Endothelial cell of umbilical vein (primary cell): ENCODE data around the gene NAIP. TPM values are rescaled to one million over a fixed set of nuclear protein-coding genes. Genes with fewer than 3 reads are reported as not detected.
"Not testable (repeated sequence)": the region's sequence is repeated elsewhere in the genome, so short reads cannot be mapped to it uniquely, and the experiment has no call there.

Source experiments
- BruUV-seq: library from RNA; stranded (reverse); fragments of 400-500 nt; replicated peaks from 2 replicates; lab custom pipeline; 2021; lab: Mats Ljungman, UMichigan
- CTCF ChIA-PET: fragments of 300-600, 350-600 bp; sonication (Branson Sonifier 250); formaldehyde crosslinking; loops from one replicate; lab custom pipeline; 2021; ENCODE audit warnings: antibody characterized with exemption, inconsistent platforms; lab: Charles Lee
- POLR2A ChIA-PET: fragments of 300-600, 350-600 bp; sonication (Branson Sonifier 250); formaldehyde crosslinking; loops from one replicate; lab custom pipeline; 2021; ENCODE audit warnings: antibody characterized with exemption, inconsistent platforms; lab: Charles Lee
- DNase-seq: peaks from one replicate; pipeline ENCODE4 v3.0.0-alpha.2; 2011; ENCODE audit warnings: low read depth, low spot score
- FAIRE-seq: peaks from 2 replicates; lab custom pipeline; 2011; peaks lifted over from hg19 to GRCh38; lab: Jason Lieb, UNC
- H2AFZ ChIP-seq: 2 replicates; pipeline ENCODE4 v1.6.0; 2012; ENCODE audit warnings: low read depth, low read length, control low read depth, inconsistent platforms
- H3K27ac ChIP-seq: 2 replicates; pipeline ENCODE4 v1.5.1; 2011; ENCODE audit warnings: low read depth, mild to moderate bottlenecking, control low read depth, low read length, moderate library complexity; ENCODE audit not compliant: insufficient read depth
- H3K27me3 ChIP-seq, 2 experiments: 2 replicates each; pipeline versions ENCODE4 v1.6.0 to v1.6.1; 2011; ENCODE audit warnings: low read length in 2 of 2, mixed read lengths in 1 of 2; ENCODE audit not compliant: control insufficient read depth in 2 of 2, insufficient read depth in 2 of 2
- H3K36me3 ChIP-seq, 2 experiments: 2 replicates in 1 of 2; 3 replicates in 1 of 2; pipeline ENCODE4 v1.5.1; 2011; ENCODE audit warnings: low read length in 2 of 2, mild to moderate bottlenecking in 1 of 2, moderate library complexity in 1 of 2; ENCODE audit not compliant: control insufficient read depth in 2 of 2, insufficient read depth in 2 of 2; ENCODE audit errors: extremely low read depth in 1 of 2
- H3K4me1 ChIP-seq: 3 replicates; pipeline ENCODE4 v1.5.1; 2011; ENCODE audit warnings: mild to moderate bottlenecking, low read length; ENCODE audit not compliant: control insufficient read depth, insufficient read depth; ENCODE audit errors: extremely low read depth
- H3K4me2 ChIP-seq: 2 replicates; pipeline ENCODE4 v1.6.1; 2011; ENCODE audit warnings: low read length, control low read depth, mixed read lengths; ENCODE audit not compliant: insufficient read depth
- H3K4me3 ChIP-seq, 3 experiments: fragments of 200-600 bp in 1 of 3; sonication (generic), shearing (Covaris generic) in 1 of 3; replicated peaks in 1 of 3; 2 replicates each; pipeline ENCODE4 v1.5.1; 2011 to 2016; ENCODE audit warnings: control low read depth in 3 of 3, low read length in 3 of 3, mild to moderate bottlenecking in 2 of 3, inconsistent platforms in 1 of 3, low read depth in 1 of 3, moderate library complexity in 1 of 3; ENCODE audit not compliant: insufficient read depth in 1 of 3
- H3K79me2 ChIP-seq: 2 replicates; pipeline ENCODE4 v1.6.0; 2012; ENCODE audit warnings: low read length, inconsistent platforms; ENCODE audit not compliant: control insufficient read depth, insufficient read depth
- H3K9ac ChIP-seq: replicated peaks from 2 replicates; pipeline ENCODE3; 2011; ENCODE audit warnings: low read length, control low read depth; ENCODE audit not compliant: insufficient read depth; ENCODE audit errors: extremely low read depth
- H3K9me1 ChIP-seq: replicated peaks from 3 replicates; pipeline ENCODE4 v1.6.0; 2011; ENCODE audit warnings: mild to moderate bottlenecking, low read length; ENCODE audit not compliant: control insufficient read depth, insufficient read depth; ENCODE audit errors: extremely low read depth
- H3K9me3 ChIP-seq: replicated peaks from 2 replicates; pipeline ENCODE4 v1.5.1; 2012; ENCODE audit warnings: low read length, inconsistent platforms; ENCODE audit not compliant: control insufficient read depth, insufficient read depth
- H4K20me1 ChIP-seq: replicated peaks from 2 replicates; pipeline ENCODE3; 2011; ENCODE audit warnings: mild to moderate bottlenecking, low read length; ENCODE audit not compliant: control insufficient read depth, insufficient read depth; ENCODE audit errors: extremely low read depth
- dilution Hi-C: fragments of 300-500 bp; cut with MboI; formaldehyde crosslinking; loops from one replicate; pipeline ENCODE4 v1.15.0; 2019; ENCODE audit warnings: low sequenced_read_pairs; ENCODE audit not compliant: extremely low pct_ligation_motif_present
- intact Hi-C: fragments of 100-400 bp; cut with micrococcal nuclease; formaldehyde crosslinking; loops from one replicate; pipeline ENCODE4 v1.10.0; 2022
- polyA plus RNA-seq, 4 experiments: library from polyadenylated mRNA; depleted of rRNA in 3 of 4; stranded (reverse) in 3 of 4; unstranded in 1 of 4; fragments of >200 nt; gene quantifications; 2 replicates each; pipeline versions ENCODE4 v1.2.1 to v1.2.3, GENCODE V29; 2011 to 2012; ENCODE audit warnings: missing spikeins in 1 of 4
- total RNA-seq: library from RNA; stranded (reverse); gene quantifications from 2 replicates; pipeline ENCODE4 v1.2.3, GENCODE V29; 2021

The NAIP gene
- total and polyA plus RNA-seq, 2 donors (not counting 3 experiments of a cell fraction or from before 2014, with no cell fraction given): 1.3 to 7.3 TPM

- H4K20me1 ChIP-seq, H3K36me3 ChIP-seq, intact Hi-C loops, H3K9ac ChIP-seq, H3K27ac ChIP-seq, BruUV-seq, FAIRE-seq, H3K4me1 ChIP-seq, H2AFZ ChIP-seq, H3K9me1 ChIP-seq, DNase-seq, H3K79me2 ChIP-seq, H3K27me3 ChIP-seq, H3K4me2 ChIP-seq, H3K4me3 ChIP-seq, dilution Hi-C loops, H3K9me3 ChIP-seq, CTCF ChIA-PET, POLR2A ChIA-PET: not testable (repeated sequence)
These were observed 92.6 kb downstream of the NAIP start for GRCh38 chr5:70932560-70932959.

GRCh38 chr5:70931709-70932368 is 93.3 kb downstream of the NAIP start:
- POLR2A ChIA-PET, CTCF ChIA-PET, H3K79me2 ChIP-seq, H2AFZ ChIP-seq, H3K9me3 ChIP-seq, intact Hi-C loops, H3K27ac ChIP-seq, FAIRE-seq, H4K20me1 ChIP-seq, H3K4me1 ChIP-seq, BruUV-seq, dilution Hi-C loops, H3K9ac ChIP-seq, H3K9me1 ChIP-seq, DNase-seq, H3K27me3 ChIP-seq, H3K4me2 ChIP-seq, H3K36me3 ChIP-seq, H3K4me3 ChIP-seq: not testable (repeated sequence)

- DNase-seq, H3K9me3 ChIP-seq, H2AFZ ChIP-seq, POLR2A ChIA-PET, H3K27ac ChIP-seq, H3K4me3 ChIP-seq, FAIRE-seq, H3K9me1 ChIP-seq, CTCF ChIA-PET, H3K4me1 ChIP-seq, intact Hi-C loops, dilution Hi-C loops, H3K79me2 ChIP-seq, H3K9ac ChIP-seq, H3K4me2 ChIP-seq, H4K20me1 ChIP-seq, H3K36me3 ChIP-seq, H3K27me3 ChIP-seq: not testable (repeated sequence)
- TSS peak; percentile 63 for BruUV-seq
These were observed 100.0 kb downstream of the NAIP start for GRCh38 chr5:70925211-70925562.

Other genes with a start within 250 kb of the NAIP start
- 5.1 and 6.7 TPM in 2 replicates for gene SERF1A, start 124.7 kb downstream of the NAIP start, total RNA-seq
- 1.7 and 1.9 TPM in 2 replicates for gene SERF1A, start 124.7 kb downstream of the NAIP start, polyA plus RNA-seq
- gene SMN1, start 100.3 kb downstream of the NAIP start, total RNA-seq: 43.5 and 45.8 TPM in 2 replicates
- gene SMN1, start 100.3 kb downstream of the NAIP start, polyA plus RNA-seq: 18.3 and 19.8 TPM in 2 replicates
- gene GTF2H2, start 42.3 kb upstream of the NAIP start, total RNA-seq: 13.5 and 19.6 TPM in 2 replicates
- gene GTF2H2, start 42.3 kb upstream of the NAIP start, polyA plus RNA-seq: 3.0 and 3.6 TPM in 2 replicates